AG04449 (cell line): Measurements from ENCODE around the gene EMID1.

Source experiments
- CTCF ChIA-PET: fragments of 350-600 bp; formaldehyde crosslinking; extraction: SDS; loops from one replicate; lab custom pipeline; 2021; ENCODE audit warnings: antibody characterized with exemption; lab: Yijun Ruan, JAX
- POLR2A ChIA-PET: fragments of 400-600, 350-600 bp; formaldehyde crosslinking; extraction: SDS; loops from one replicate; lab custom pipeline; 2020; ENCODE audit warnings: antibody characterized with exemption, inconsistent platforms; lab: Yijun Ruan, JAX
- DNase-seq: peaks from one replicate; pipeline ENCODE4 v3.0.0-alpha.2; 2010; ENCODE audit warnings: low read depth, low spot score
- H3K4me3 ChIP-seq: 2 replicates; pipeline ENCODE4 v1.5.1; 2011; ENCODE audit warnings: low read depth, mild to moderate bottlenecking, control low read depth, low read length
- CTCF ChIP-seq: IDR thresholded peaks from one replicate; pipeline ENCODE4 v1.5.1; 2011; ENCODE audit warnings: mild to moderate bottlenecking, moderate library complexity, low read length, control low read depth, inconsistent platforms; ENCODE audit not compliant: insufficient read depth; ENCODE audit errors: missing control alignments

Gene EMID1

GRCh38 chr22:29201782-29202181, 3.9 kb upstream of the EMID1 start:
- no peak for TF ChIP-seq CTCF
- DNase-seq = no peak
- ChIA-PET CTCF (interaction anchor here (1.5 to 2.1 kb wide), 2 partner anchors 8 to 17 kb away, joined by 3 to 5 read pairs; no protein-coding TSS in a partner anchor), POLR2A (no interaction called here)
- H3K4me3 ChIP-seq = no peak overlapping the region

- TF ChIP-seq CTCF = peak; percentile 41
- DNase-seq = no peak
- ChIA-PET POLR2A (no interaction called here), CTCF (interaction anchor here (0.7 to 2.1 kb wide), 6 partner anchors 9 to 162 kb away, joined by 3 to 10 read pairs (median 4); no protein-coding TSS in a partner anchor)
- H3K4me3 ChIP-seq = no peak overlapping the region
Observed at GRCh38 chr22:29202212-29203192, 3.2 kb upstream of the EMID1 start.

GRCh38 chr22:29203488-29204454, 1.9 kb upstream of the EMID1 start:
- ChIA-PET POLR2A (no interaction called here), CTCF (interaction anchor here (0.7 to 2.9 kb wide), 4 partner anchors 19 to 49 kb away, joined by 4 to 11 read pairs (median 7); no protein-coding TSS in a partner anchor)
- no peak for DNase-seq
- TF ChIP-seq CTCF = no peak
- H3K4me3 ChIP-seq = no peak overlapping the region

GRCh38 chr22:29204455-29205183, 1.1 kb upstream of the EMID1 start:
- ChIA-PET POLR2A (no interaction called here), CTCF (interaction anchor here (1.2 to 2.9 kb wide), 6 partner anchors 8 to 50 kb away, joined by 4 to 11 read pairs (median 5); no protein-coding TSS in a partner anchor)
- no peak for DNase-seq
- H3K4me3 ChIP-seq = no peak overlapping the region
- no peak for TF ChIP-seq CTCF

- no peak for DNase-seq
- peak overlapping the region; percentile 50 for H3K4me3 ChIP-seq
- POLR2A ChIA-PET = no interaction called here
- CTCF ChIA-PET = interaction anchor here (1.2 to 2.9 kb wide), 7 partner anchors 8 to 51 kb away, joined by 3 to 11 read pairs (median 4); no protein-coding TSS in a partner anchor
- no peak for TF ChIP-seq CTCF
Observed at GRCh38 chr22:29205252-29205593, 473 bp upstream of the EMID1 start.
